ENCODE data around the gene TPM1.

TPM1 gene

GRCh38 chr15:63015618-63016017 is 26.9 kb upstream of the TPM1 start:
- Histone ChIP-seq H3K27me3 (ENCODE audit: control insufficient read depth in 1 of 2, insufficient read depth in 2 of 2, low read length in 2 of 2) (no peaks in the 10 kb centered on the region), H3K36me3 (ENCODE audit: control insufficient read depth in 1 of 2, insufficient read depth in 2 of 2, low read length in 2 of 2) (no peaks in the 10 kb centered on the region), H3K4me1 (ENCODE audit: control insufficient read depth in 1 of 2, insufficient read depth in 2 of 2, low read length in 2 of 2) (peaks cover 14 to 32% of the 10 kb centered on the region in 2 donors), H3K9ac (ENCODE audit: low read depth in 1 of 2, low read length in 2 of 2) (no peak overlapping the region), H3K9me3 (ENCODE audit: control insufficient read depth in 1 of 2, low read length in 2 of 2) (no peaks in the 10 kb centered on the region), H3K4me3 (ENCODE audit: low read depth in 1 of 2, low read length in 2 of 2) (no peak overlapping the region), H3K27ac (ENCODE audit: low read depth, low read length) (no peak overlapping the region)

GRCh38 chr15:63016234-63016633 is 26.3 kb upstream of the TPM1 start:
- Histone ChIP-seq H3K9me3 (ENCODE audit: control insufficient read depth in 1 of 2, low read length in 2 of 2) (no peaks in the 10 kb centered on the region), H3K4me3 (ENCODE audit: low read depth in 1 of 2, low read length in 2 of 2) (no peak overlapping the region), H3K4me1 (ENCODE audit: control insufficient read depth in 1 of 2, insufficient read depth in 2 of 2, low read length in 2 of 2) (peaks cover 10 to 28% of the 10 kb centered on the region in 2 donors), H3K27ac (ENCODE audit: low read depth, low read length) (no peak overlapping the region), H3K36me3 (ENCODE audit: control insufficient read depth in 1 of 2, insufficient read depth in 2 of 2, low read length in 2 of 2) (no peaks in the 10 kb centered on the region), H3K9ac (ENCODE audit: low read depth in 1 of 2, low read length in 2 of 2) (no peak overlapping the region), H3K27me3 (ENCODE audit: control insufficient read depth in 1 of 2, insufficient read depth in 2 of 2, low read length in 2 of 2) (no peaks in the 10 kb centered on the region)

- H3K4me3 ChIP-seq (ENCODE audit: low read depth in 1 of 2, low read length in 2 of 2), result no peak overlapping the region
- no peaks in the 10 kb centered on the region for H3K36me3 ChIP-seq (ENCODE audit: control insufficient read depth in 1 of 2, insufficient read depth in 2 of 2, low read length in 2 of 2)
- no peak overlapping the region for H3K9ac ChIP-seq (ENCODE audit: low read depth in 1 of 2, low read length in 2 of 2)
- peaks cover 10 to 21% of the 10 kb centered on the region in 2 donors for H3K4me1 ChIP-seq (ENCODE audit: control insufficient read depth in 1 of 2, insufficient read depth in 2 of 2, low read length in 2 of 2)
- no peaks in the 10 kb centered on the region for H3K27me3 ChIP-seq (ENCODE audit: control insufficient read depth in 1 of 2, insufficient read depth in 2 of 2, low read length in 2 of 2)
- H3K9me3 ChIP-seq (ENCODE audit: control insufficient read depth in 1 of 2, low read length in 2 of 2), result no peaks in the 10 kb centered on the region
- H3K27ac ChIP-seq (ENCODE audit: low read depth, low read length), result no peak overlapping the region
These were observed 23.9 kb upstream of the TPM1 start for GRCh38 chr15:63018639-63019038.

- Histone ChIP-seq H3K9ac (ENCODE audit: low read depth in 1 of 2, low read length in 2 of 2) (no peak overlapping the region), H3K27ac (ENCODE audit: low read depth, low read length) (no peak overlapping the region), H3K27me3 (ENCODE audit: control insufficient read depth in 1 of 2, insufficient read depth in 2 of 2, low read length in 2 of 2) (no peaks in the 10 kb centered on the region), H3K9me3 (ENCODE audit: control insufficient read depth in 1 of 2, low read length in 2 of 2) (no peaks in the 10 kb centered on the region), H3K4me3 (ENCODE audit: low read depth in 1 of 2, low read length in 2 of 2) (no peak overlapping the region), H3K36me3 (ENCODE audit: control insufficient read depth in 1 of 2, insufficient read depth in 2 of 2, low read length in 2 of 2) (no peaks in the 10 kb centered on the region), H3K4me1 (ENCODE audit: control insufficient read depth in 1 of 2, insufficient read depth in 2 of 2, low read length in 2 of 2) (peaks cover 10 to 21% of the 10 kb centered on the region in 2 donors)
These were observed 22.9 kb upstream of the TPM1 start for GRCh38 chr15:63019511-63020109.

GRCh38 chr15:63020128-63020527 is 22.4 kb upstream of the TPM1 start:
- Histone ChIP-seq H3K4me1 (ENCODE audit: control insufficient read depth in 1 of 2, insufficient read depth in 2 of 2, low read length in 2 of 2) (peaks cover 10 to 18% of the 10 kb centered on the region in 2 donors), H3K36me3 (ENCODE audit: control insufficient read depth in 1 of 2, insufficient read depth in 2 of 2, low read length in 2 of 2) (no peaks in the 10 kb centered on the region), H3K9ac (ENCODE audit: low read depth in 1 of 2, low read length in 2 of 2) (no peak overlapping the region), H3K9me3 (ENCODE audit: control insufficient read depth in 1 of 2, low read length in 2 of 2) (no peaks in the 10 kb centered on the region), H3K27ac (ENCODE audit: low read depth, low read length) (no peak overlapping the region), H3K4me3 (ENCODE audit: low read depth in 1 of 2, low read length in 2 of 2) (no peak overlapping the region), H3K27me3 (ENCODE audit: control insufficient read depth in 1 of 2, insufficient read depth in 2 of 2, low read length in 2 of 2) (no peaks in the 10 kb centered on the region)

GRCh38 chr15:63020759-63021430 is 21.7 kb upstream of the TPM1 start:
- H3K9me3 ChIP-seq (ENCODE audit: control insufficient read depth in 1 of 2, low read length in 2 of 2), result no peaks in the 10 kb centered on the region
- no peak overlapping the region for H3K27ac ChIP-seq (ENCODE audit: low read depth, low read length)
- no peaks in the 10 kb centered on the region for H3K27me3 ChIP-seq (ENCODE audit: control insufficient read depth in 1 of 2, insufficient read depth in 2 of 2, low read length in 2 of 2)
- H3K4me1 ChIP-seq (ENCODE audit: control insufficient read depth in 1 of 2, insufficient read depth in 2 of 2, low read length in 2 of 2), result peaks cover 9 to 11% of the 10 kb centered on the region in 2 donors
- H3K36me3 ChIP-seq (ENCODE audit: control insufficient read depth in 1 of 2, insufficient read depth in 2 of 2, low read length in 2 of 2), result no peaks in the 10 kb centered on the region
- H3K4me3 ChIP-seq (ENCODE audit: low read depth in 1 of 2, low read length in 2 of 2), result no peak overlapping the region
- no peak overlapping the region for H3K9ac ChIP-seq (ENCODE audit: low read depth in 1 of 2, low read length in 2 of 2)

- Histone ChIP-seq H3K27ac (ENCODE audit: low read depth, low read length) (no peak overlapping the region), H3K27me3 (ENCODE audit: control insufficient read depth in 1 of 2, insufficient read depth in 2 of 2, low read length in 2 of 2) (no peaks in the 10 kb centered on the region), H3K9ac (ENCODE audit: low read depth in 1 of 2, low read length in 2 of 2) (no peak overlapping the region), H3K36me3 (ENCODE audit: control insufficient read depth in 1 of 2, insufficient read depth in 2 of 2, low read length in 2 of 2) (no peaks in the 10 kb centered on the region), H3K9me3 (ENCODE audit: control insufficient read depth in 1 of 2, low read length in 2 of 2) (no peaks in the 10 kb centered on the region), H3K4me3 (ENCODE audit: low read depth in 1 of 2, low read length in 2 of 2) (no peak overlapping the region), H3K4me1 (ENCODE audit: control insufficient read depth in 1 of 2, insufficient read depth in 2 of 2, low read length in 2 of 2) (no peaks in the 10 kb centered on the region)
These were observed 20.4 kb upstream of the TPM1 start for GRCh38 chr15:63022181-63022580.

GRCh38 chr15:63022663-63023062 is 19.9 kb upstream of the TPM1 start:
- H3K36me3 ChIP-seq (ENCODE audit: control insufficient read depth in 1 of 2, insufficient read depth in 2 of 2, low read length in 2 of 2), result no peaks in the 10 kb centered on the region
- peaks cover 0 to under 1% of the 10 kb centered on the region in 2 donors for H3K27me3 ChIP-seq (ENCODE audit: control insufficient read depth in 1 of 2, insufficient read depth in 2 of 2, low read length in 2 of 2)
- no peaks in the 10 kb centered on the region for H3K9me3 ChIP-seq (ENCODE audit: control insufficient read depth in 1 of 2, low read length in 2 of 2)
- H3K27ac ChIP-seq (ENCODE audit: low read depth, low read length), result no peak overlapping the region
- H3K9ac ChIP-seq (ENCODE audit: low read depth in 1 of 2, low read length in 2 of 2), result no peak overlapping the region
- no peak overlapping the region for H3K4me3 ChIP-seq (ENCODE audit: low read depth in 1 of 2, low read length in 2 of 2)
- no peaks in the 10 kb centered on the region for H3K4me1 ChIP-seq (ENCODE audit: control insufficient read depth in 1 of 2, insufficient read depth in 2 of 2, low read length in 2 of 2)

GRCh38 chr15:63023351-63023945 is 19.1 kb upstream of the TPM1 start:
- no peak overlapping the region for H3K27ac ChIP-seq (ENCODE audit: low read depth, low read length)
- no peaks in the 10 kb centered on the region for H3K9me3 ChIP-seq (ENCODE audit: control insufficient read depth in 1 of 2, low read length in 2 of 2)
- no peaks in the 10 kb centered on the region for H3K4me1 ChIP-seq (ENCODE audit: control insufficient read depth in 1 of 2, insufficient read depth in 2 of 2, low read length in 2 of 2)
- H3K4me3 ChIP-seq (ENCODE audit: low read depth in 1 of 2, low read length in 2 of 2), result no peak overlapping the region
- peaks cover 0 to 8% of the 10 kb centered on the region in 2 donors for H3K27me3 ChIP-seq (ENCODE audit: control insufficient read depth in 1 of 2, insufficient read depth in 2 of 2, low read length in 2 of 2)
- no peaks in the 10 kb centered on the region for H3K36me3 ChIP-seq (ENCODE audit: control insufficient read depth in 1 of 2, insufficient read depth in 2 of 2, low read length in 2 of 2)
- no peak overlapping the region for H3K9ac ChIP-seq (ENCODE audit: low read depth in 1 of 2, low read length in 2 of 2)

GRCh38 chr15:63025460-63025859 is 17.1 kb upstream of the TPM1 start:
- Histone ChIP-seq H3K36me3 (ENCODE audit: control insufficient read depth in 1 of 2, insufficient read depth in 2 of 2, low read length in 2 of 2) (no peaks in the 10 kb centered on the region), H3K9ac (ENCODE audit: low read depth in 1 of 2, low read length in 2 of 2) (no peak overlapping the region), H3K27ac (ENCODE audit: low read depth, low read length) (no peak overlapping the region), H3K4me1 (ENCODE audit: control insufficient read depth in 1 of 2, insufficient read depth in 2 of 2, low read length in 2 of 2) (no peaks in the 10 kb centered on the region), H3K4me3 (ENCODE audit: low read depth in 1 of 2, low read length in 2 of 2) (no peak overlapping the region), H3K9me3 (ENCODE audit: control insufficient read depth in 1 of 2, low read length in 2 of 2) (no peaks in the 10 kb centered on the region), H3K27me3 (ENCODE audit: control insufficient read depth in 1 of 2, insufficient read depth in 2 of 2, low read length in 2 of 2) (peaks cover 0 to 8% of the 10 kb centered on the region in 2 donors)

Measured in duodenal mucosa (tissue), 2 donors.